Stimulated activated CD8-positive, alpha-beta memory T cell treated with anti-CD3 and anti-CD28 coated beads, Interleukin-15, amount 100 ng/mL, for 1 hour (primary cell): Measurements from ENCODE around the gene BCL7A.
"Not testable (repeated sequence)": the region's sequence is repeated elsewhere in the genome, so short reads cannot be mapped to it uniquely, and the experiment has no call there.

Source experiments
- DNase-seq: peaks from one replicate; pipeline ENCODE4 v3.0.0-alpha.2; 2020; ENCODE audit warnings: low read depth

The BCL7A gene

DNA sequence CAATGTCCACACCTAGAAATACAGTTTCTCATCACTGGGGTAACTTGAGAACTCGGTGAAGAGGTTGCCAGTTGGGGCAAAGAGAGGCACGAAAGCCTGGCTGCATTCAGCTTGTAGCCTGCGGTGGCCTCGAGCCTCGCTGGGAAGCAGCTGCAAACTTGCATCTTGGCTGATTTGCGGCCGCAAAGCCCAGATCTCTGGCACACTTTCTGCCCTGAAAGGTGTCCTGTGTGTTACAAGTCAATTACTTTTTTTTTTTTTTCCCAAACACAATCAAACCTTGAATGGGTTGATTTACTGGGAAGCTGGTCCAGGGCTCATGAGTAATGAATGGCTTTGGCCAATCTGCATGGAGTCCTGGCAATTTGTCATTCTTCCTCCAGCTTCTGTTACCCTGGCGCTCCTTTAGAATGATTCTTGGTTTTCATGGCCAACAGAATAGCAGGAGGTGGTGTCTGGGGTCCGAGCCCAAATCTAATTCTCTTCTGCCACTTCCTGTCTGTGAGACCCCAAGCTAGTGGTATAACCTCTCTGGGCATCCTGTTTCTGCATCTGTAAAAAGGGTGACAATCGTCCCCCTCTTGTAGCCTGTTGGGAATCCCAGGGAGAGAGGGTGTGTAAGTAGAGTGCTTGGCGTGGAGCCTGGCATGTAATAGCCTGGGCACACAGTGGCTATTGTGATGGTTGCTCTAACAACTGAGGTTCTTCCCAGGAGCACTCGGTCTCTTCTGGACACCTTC lies 6.7 kb downstream of the BCL7A start:
- DNase-seq = no peak

DNA sequence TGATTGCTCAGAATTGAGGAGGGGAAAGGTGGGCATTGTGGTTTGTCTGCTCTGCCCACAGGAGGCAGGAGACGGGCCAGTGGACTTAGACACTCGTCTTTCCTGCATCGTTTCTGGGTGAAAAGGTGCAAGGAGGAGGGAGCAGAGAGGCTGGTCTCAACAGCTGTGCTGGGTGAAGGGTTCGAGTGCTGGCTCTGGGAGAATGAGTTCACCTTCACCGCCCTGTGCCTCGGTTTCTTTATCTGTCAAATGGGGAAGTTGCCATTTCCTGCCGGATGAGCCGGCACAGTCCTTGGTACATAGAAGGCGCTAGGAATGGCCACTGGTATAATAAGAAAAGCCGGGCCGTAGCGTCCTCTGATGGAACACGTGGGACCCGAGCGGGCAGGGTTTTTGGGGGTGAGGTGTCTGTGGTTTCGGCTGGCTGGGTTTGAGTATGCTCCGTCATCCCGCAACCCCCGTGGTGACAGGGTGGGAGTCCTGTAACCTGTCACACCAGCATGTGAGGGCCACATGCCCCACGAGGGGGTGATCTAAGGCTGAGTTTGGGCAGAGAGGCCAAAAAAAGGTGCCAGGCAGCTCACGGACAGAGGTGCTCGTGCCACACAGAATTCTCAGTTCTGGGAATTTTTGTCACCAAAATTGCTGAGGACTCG lies 7.3 kb downstream of the BCL7A start:
- DNase-seq = no peak

DNA sequence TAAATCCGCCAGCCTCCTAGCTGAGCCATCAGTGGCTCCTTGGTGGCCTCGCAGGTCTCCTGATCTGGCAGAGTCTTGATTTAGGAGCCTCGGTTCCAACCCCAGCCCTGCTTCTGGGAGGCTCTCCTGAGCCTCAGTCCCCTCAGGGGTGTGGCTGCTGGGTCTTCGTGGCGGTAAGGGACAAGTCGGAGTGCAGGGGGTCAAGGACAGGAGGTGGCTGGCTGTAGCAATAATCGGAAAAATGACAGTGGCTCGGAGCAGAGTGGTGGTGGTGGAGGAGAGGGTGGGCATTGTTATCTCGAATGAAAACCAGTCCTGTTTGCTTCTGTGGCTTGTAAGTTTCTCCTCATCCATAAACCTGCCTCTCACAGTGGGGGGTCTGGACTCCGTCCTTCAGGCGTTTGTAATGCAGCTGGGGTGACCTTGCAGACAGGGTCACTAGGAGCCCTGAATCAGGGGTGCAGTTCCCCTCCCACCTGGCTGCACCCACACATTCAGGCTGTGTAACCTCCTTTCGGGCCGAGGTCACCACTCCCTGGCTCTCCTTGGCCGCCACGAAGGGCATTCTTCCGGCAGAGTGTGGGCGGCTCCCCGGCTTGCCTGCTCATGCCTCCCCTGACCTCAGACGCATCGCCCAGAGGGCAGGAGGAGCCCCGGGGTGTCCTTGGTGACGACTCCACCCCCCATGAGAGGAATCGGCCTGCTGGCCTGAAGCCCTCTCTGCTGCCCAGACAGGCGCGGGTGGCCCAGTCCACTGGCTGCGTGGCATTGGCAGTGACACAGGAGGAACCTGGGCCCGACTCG lies 8.1 kb downstream of the BCL7A start:
- DNase-seq = no peak

DNA sequence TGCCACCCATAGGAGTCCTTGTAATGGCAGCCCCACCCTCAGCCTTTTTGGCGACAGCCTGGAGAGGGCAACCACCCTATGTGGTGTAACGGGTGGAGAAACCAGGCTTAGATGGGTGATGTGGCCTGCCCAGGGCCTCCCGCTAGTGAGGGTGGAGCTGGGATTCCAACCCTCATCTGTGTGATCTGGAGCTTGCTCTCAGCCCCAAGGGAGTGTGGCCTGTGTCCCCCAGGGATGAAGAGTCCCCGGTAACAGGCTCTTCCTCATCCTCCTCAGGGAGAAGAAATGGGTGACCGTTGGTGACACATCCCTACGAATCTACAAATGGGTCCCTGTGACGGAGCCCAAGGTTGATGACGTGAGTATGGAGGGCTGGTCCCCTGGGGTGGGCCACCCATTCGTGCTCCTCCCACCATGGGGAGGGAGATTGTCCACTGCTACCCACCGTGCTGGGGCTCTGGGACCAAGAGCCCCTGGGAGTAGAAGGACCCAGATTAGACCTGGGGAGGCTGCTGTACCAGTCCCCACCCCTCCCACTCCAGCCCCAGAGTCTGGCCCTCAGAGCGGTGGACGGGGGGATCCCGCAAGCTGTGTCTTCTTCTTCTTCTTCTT lies 8.8 kb downstream of the BCL7A start:
- no peak for DNase-seq

DNA sequence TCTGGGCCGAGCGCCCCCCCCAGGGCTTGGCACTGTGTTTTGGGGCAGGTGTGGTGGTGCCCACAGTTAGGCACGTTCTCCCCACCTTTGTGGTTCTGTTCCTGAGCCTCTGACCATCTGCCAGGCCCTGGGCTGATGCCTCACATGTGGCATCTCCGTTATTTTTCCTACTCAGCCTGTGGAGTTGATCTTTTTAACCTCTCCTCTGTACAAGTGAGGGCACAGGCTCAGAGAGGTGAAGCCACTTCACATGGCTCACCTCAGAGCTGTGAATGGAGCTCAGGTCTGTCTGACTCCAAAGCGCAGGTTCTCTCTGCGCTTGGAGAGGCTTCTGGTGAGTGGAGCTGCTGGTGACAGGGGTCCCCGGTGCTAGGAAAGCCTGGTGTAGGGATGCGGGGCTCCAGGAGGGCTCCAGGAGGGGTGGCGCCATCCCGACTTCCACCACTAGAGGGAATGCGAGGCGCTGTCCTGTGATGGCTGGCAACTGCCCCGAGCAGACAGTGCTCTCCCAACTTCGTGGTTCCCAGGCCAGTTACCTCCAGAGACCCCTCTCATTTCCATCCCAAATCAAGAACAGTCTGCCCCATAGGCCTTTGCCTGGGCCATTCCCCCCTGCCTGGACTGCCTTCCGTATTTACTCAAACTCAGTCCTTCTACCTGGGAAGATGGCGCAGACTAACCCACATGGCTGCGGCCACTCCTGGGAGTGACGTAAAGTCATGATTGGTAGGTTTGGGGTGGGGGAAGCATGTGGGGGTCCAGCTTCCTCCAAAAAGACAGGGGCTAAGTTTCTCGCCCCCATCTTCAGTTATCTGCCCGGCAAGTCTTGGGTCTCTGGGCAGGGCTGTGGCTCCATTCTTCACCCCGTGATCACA lies 9.9 kb downstream of the BCL7A start:
- DNase-seq = peak; percentile 21

DNA sequence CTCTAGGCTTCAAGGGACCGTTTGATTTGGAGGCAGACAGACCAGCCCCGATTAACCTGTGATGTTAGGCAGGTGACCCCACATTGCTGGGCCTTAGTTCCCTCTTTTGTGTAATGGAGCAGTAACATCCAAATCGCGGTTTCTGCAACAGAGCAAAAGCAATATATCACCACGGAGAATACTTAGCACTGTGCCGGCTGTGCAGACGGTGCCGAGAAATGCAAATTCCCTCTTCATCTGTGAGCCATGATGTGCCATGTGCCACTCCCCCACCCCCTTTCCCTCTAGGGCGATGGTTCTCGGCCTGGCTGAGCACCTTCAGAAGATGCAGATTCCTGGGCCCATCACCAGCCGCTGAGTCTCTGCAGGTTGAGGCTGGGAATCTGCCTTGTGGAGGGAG lies 10.9 kb downstream of the BCL7A start:
- no peak for DNase-seq

DNA sequence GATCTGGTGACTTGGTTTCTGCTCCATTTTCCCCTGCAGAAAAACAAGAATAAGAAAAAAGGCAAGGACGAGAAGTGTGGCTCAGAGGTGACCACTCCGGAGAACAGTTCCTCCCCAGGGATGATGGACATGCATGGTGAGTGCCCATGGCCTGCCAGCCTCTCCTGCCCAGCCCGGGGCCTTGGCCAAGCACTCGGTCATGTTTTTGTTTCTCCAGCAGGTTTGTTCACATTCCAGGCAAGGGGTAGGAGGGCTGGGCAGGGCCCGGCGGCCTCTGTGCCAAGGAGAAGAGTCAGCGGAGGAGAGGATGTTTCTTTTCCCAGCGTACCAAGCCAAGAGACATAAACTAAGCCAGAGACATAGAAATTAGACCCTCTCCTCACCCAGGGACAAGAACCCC lies 13.6 kb downstream of the BCL7A start:
- DNase-seq = no peak

DNA sequence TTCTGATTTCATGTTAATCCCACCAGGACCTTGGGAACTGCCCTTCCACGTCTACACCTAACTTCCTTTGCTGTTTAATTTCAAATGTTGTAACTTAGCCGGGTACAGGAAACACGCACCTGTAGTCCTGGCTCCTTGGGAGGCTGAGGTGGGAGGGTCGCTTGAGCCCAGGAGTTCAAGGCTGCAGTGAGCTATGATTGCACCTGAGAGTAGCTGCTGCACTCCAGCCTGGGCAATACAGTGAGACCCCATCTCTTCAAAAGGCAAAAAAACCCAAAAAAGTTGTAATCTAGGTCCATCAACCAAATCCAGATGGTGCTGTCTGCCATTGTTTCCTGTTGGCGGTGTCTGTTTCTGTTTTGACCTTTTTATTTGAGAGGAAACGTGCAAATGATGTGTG lies 14.5 kb downstream of the BCL7A start:
- no peak for DNase-seq

DNA sequence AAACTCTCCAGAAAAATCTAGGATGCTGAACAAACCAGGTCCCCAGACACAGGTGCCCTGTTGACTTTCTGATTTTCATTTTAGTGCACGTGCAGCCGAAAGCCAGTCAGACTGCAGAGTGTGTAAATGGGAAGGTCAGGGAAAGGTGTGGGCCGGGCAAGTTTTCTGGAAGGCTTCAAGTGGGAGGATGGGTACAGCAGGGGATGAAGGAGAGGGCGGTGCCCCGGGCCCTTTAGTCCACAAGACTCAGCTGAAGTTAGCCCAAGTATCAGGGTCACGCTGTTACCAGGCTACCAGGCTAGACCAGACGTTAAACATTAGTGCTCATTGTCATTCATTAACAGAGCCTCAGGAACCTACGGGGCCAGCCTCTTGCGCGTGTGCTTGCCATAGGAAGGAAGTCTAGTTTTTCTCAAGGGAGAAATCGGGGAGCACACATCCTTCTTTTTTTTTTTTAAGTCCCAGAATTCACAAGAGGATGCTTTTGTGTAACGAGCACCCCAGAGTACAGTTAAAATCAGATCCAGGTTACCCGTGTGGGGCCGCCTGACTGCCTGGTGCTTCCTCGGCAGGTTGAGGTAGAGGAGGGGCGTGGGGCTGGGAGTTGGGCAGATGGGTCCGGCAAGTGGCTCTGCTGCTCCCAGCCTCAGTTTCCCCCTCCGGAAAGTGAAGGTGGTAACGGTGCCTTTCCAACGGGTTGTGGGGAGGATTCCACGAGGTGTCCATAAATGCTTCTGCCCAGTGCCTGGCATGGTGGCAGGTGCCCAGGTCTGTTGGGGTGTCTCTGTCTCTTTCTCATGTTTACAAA lies 19.1 kb downstream of the BCL7A start:
- DNase-seq = no peak

DNA sequence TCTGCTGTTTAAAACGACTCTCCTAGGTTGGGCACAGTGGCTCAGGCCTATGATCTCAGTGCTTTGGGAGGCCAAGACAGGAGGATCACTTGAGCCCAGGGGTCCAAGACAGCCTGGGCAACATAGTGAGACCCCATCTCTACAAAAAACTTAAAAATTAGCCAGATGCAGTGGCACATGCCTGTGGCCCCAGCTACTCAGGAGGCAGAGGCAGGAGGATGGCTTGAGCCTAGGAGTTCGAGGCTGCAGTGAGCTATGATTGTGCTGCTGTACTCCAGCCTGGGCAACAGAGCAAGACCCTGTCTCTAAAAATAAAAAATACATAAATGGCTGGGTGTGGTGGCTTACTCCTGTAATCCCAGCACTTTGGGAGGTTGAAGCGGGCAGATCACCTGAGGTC lies 19.8 kb downstream of the BCL7A start:
- not testable (repeated sequence) for DNase-seq

DNA sequence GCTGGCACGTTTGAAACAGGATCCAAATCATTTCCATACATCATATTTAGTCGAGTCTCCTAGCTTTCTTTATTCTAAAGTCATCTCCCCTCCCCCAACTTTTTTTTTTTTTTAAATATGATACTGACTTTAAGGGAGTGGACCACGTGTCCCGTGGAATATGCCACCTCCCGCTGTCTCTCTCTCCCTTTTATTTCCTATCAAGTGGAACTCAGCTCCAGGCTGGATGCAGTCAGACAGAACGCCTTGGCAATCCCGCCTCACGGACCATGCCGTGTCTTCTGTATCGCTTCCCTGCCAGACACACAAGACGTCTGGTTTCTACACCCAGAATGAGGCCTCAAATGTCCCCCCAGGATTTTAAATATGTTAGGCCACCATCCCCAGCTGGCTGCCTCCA lies 21.2 kb downstream of the BCL7A start:
- no peak for DNase-seq

DNA sequence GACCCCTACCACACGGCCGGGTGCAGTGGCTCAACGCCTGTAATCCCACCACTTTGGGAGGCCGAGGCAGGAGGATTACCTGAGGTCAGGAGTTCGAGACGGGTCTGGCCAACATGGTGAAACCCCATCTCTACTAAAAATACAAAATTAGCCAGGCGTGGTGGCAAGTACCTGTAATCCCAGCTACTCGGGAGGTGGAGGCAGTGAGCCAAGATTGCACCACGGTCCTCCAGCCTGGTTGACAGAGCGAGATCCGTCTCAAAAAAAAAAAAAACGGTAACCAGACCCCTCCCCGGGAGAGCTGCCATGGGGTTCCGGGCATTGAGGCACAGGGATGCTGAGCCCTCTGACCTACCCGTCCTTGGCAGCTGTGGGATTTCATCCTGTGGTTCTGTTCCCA lies 21.8 kb downstream of the BCL7A start:
- DNase-seq = no peak

DNA sequence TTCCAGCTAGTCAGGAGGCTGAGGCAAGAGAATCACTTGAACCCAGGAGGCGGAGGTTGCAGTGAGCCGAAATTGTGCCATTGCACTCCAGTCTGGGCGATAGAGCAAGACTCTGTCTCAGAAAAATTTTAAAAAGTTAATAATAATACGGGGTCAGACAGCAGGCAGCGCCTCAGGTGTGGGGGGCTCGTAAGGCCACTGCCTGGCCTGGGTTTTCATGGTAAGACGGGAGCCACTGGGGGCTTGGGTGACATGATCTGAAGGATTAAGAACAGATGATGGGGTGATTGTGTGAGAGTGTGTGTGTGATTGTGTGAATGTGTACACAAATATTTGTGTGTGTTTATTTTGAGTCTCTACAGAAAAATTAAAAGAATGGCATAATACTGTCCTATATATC lies 23.6 kb downstream of the BCL7A start:
- no peak for DNase-seq

DNA sequence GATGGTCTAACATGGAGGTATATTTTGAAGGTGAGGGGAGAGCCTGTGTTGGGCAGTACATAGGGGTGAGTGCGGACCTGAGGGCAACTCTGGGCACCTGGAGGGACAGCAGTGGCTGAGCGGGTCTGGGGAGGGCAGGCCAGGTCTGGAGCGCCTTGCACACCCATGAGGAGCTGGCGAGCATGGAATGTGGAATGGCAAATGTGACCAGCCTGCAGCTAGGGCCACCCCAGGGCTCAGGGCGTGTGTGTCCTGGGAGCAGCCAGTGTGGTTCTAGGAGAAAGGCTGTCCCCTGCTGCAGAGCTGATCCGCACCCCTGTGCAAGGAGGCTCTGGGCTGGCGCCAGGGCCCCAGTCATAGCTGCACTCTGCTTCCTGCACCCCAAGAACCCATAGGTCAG lies 24.5 kb downstream of the BCL7A start:
- no peak for DNase-seq

DNA sequence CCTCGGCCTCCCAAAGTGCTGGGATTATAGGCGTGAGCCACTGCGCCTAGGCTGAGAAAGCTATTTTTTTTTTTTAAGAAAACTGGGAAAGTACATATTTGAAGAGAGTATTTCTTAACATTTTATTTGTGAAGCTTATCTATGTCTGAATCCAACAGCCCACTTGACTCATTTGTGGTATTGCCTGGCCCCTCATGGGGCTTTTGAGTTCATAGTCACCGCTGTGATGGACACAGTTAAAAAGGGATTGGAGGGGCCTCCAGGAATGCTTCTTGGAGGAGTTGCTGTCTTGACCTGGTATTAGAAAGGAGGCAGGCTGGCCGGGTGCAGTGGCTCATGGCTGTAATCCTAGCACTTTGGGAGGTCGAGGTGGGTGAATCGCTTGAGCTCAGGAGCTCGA lies 26.5 kb downstream of the BCL7A start:
- no peak for DNase-seq

DNA sequence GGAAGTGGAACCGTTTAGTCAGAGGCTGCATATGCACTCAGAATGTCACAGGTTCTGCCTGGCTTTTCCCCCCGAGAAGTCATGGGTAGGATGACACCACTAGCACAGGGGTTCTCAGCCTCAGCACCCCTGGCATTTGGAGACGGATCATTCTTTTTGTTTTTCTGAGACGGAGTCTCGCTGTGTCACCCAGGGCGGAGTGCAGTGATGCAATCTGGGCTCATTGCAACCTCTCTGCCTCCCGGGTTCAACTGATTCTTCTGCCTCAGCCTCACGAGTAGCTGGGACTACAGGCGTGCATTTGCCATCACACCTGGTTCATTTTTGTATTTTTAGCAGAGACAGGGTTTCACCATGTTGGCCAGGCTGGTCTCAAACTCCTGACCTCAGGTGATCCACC lies 28.1 kb downstream of the BCL7A start:
- DNase-seq = no peak

DNA sequence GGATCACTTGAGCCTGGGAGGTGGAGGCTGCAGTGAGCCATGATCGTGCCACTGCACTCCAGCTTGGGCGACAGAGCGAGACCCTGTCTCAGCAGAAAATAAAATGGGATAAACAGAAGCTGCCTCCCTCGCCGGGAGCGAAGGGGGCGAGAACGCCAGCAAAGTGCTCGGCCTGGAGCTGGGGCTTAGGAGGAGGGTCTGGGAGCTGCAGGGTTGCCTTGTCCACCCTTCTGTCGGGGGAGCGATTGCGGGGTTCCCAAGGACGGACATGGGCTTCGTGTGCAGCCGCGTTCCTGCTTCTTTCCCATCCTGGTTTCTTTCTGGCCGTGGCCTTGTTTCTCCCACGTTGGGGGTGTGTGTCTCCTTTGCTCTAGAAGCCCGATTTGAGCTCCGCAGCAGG lies 29.0 kb downstream of the BCL7A start:
- no peak for DNase-seq

DNA sequence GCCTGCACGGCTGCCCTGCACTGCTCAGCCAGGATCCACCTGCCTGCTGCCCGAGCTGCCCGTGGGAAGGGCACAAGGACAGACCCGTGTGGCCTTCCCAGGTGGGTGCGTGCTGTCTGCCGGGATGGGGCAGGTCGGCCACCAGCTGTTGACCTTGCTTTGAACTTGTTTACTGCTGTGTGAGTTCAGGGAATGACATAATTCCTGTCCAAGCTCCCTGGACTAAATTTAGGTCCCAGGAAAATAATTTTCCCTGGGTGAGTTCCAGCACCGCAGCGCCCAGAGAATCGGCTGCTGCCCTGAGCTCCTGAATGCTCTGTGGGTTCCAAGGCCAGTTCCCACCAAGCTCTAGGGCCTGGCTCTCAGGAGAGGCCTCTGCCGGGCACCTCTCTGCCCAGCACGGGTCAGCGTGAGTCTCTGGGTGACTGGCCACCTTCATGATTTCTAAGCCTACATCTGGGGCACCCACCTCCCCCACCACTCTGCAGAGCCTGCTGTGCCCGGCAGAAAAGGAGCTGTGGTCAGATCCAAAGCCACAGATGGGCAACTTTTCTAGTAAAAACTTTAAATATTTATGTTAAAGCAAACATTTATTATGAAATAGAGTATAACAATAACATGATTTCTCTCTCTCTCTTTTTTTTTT lies 29.7 kb downstream of the BCL7A start:
- no peak for DNase-seq

DNA sequence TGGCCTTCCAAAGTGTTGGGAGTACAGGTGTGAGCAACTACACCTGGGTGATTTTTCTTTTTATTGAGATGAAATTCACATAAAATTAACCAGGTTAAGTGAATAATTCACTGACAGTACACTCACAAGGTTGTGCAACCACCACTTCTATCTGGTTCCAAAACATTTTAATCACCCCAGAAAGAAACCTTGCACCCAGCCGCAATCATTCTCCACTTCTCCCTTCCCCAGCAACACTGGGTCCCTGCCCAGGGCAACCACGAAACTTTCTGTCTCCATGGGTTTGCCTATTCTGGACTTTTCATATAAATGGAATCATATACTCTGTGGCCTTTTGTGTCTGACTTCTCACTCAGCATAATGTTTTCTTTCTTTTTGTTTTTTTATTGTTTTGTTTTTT lies 30.6 kb downstream of the BCL7A start:
- DNase-seq = no peak

DNA sequence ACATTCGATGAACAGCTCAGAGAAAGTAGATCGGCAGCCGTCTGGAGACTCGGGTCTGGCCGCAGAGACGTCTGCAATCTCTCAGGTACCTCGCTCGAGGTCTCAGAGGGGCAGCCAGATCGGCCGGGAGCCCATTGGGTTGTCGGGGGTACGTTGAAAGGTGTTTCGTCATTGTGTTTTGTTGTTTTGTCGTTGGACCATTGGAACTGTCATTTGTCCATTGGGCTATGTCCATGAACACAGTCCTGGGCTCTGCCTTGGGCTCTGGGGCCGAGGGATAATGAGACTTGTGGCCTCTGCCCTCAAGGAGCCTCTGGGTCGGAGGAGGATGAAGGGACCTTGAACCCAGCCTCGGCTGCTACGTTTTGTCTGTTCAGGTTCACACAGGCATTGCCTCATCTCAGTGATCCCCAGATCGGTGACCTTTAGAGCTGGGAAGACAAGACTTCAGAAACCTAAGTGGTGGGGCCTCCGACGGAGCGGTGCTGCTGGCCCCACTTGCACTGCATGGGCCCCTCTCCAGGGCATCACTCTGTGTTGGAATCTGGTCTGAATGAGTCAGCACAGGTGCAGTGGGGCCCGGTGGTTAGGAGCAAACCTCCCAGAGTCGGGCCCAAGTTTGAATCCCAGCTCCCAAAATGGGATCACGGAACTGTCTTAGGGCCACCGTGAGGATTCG lies 33.3 kb downstream of the BCL7A start:
- no peak for DNase-seq
